CD4-positive, alpha-beta T cell treated with Interleukin-2 at 100 ng/mL for 4 hours (primary cell): Measurements from ENCODE around the gene GTF2F2.

Source experiments
- DNase-seq: peaks from one replicate; pipeline ENCODE4 v3.0.0-alpha.2; 2020; ENCODE audit warnings: low spot score

Gene GTF2F2

GRCh38 chr13:45303026-45303425, 182.7 kb downstream of the GTF2F2 start:
- DNase-seq: no peak

GRCh38 chr13:45303866-45304265, 183.6 kb downstream of the GTF2F2 start:
- DNase-seq: no peak

- no peak for DNase-seq
Measured at GRCh38 chr13:45305079-45305478, 184.8 kb downstream of the GTF2F2 start.

- no peak for DNase-seq
Measured at GRCh38 chr13:45306966-45307365, 186.7 kb downstream of the GTF2F2 start.

- no peak for DNase-seq
Measured at GRCh38 chr13:45310341-45311131, 190.2 kb downstream of the GTF2F2 start.

- DNase-seq: no peak
Measured at GRCh38 chr13:45314822-45315221, 194.5 kb downstream of the GTF2F2 start.

GRCh38 chr13:45315520-45316167, 195.3 kb downstream of the GTF2F2 start:
- DNase-seq: no peak

GRCh38 chr13:45316338-45316737, 196.0 kb downstream of the GTF2F2 start:
- DNase-seq: no peak

- DNase-seq: no peak
Measured at GRCh38 chr13:45316996-45317395, 196.7 kb downstream of the GTF2F2 start.

- DNase-seq: no peak
Measured at GRCh38 chr13:45320876-45321629, 200.7 kb downstream of the GTF2F2 start.

GRCh38 chr13:45325806-45326205, 205.5 kb downstream of the GTF2F2 start:
- DNase-seq: no peak

- DNase-seq: no peak
Measured at GRCh38 chr13:45327253-45327955, 207.1 kb downstream of the GTF2F2 start.

- DNase-seq: no peak
Measured at GRCh38 chr13:45328661-45329111, 208.4 kb downstream of the GTF2F2 start.

GRCh38 chr13:45331123-45331619, 210.9 kb downstream of the GTF2F2 start:
- no peak for DNase-seq

- no peak for DNase-seq
Measured at GRCh38 chr13:45331692-45332035, 211.4 kb downstream of the GTF2F2 start.

- DNase-seq: no peak
Measured at GRCh38 chr13:45332036-45332830, 211.9 kb downstream of the GTF2F2 start.

- DNase-seq: no peak
Measured at GRCh38 chr13:45332831-45333219, 212.5 kb downstream of the GTF2F2 start.

GRCh38 chr13:45333251-45333976, 213.1 kb downstream of the GTF2F2 start:
- DNase-seq: no peak
